Prostate gland (tissue), 2 donors: ENCODE data around the gene PDXDC1.
"Not testable (repeated sequence)": the region's sequence is repeated elsewhere in the genome, so short reads cannot be mapped to it uniquely, and the experiment has no call there.

Experiments
- CTCF ChIP-seq, 4 experiments: fragments of 200-600 bp in 2 of 4; fragments of 450-650 bp in 2 of 4; sonication (generic) in 2 of 4; IDR thresholded peaks; 1 replicate in 3 of 4; 2 replicates in 1 of 4; pipeline ENCODE4 v1.5.1; 2016 to 2019; ENCODE audit warnings: antibody characterized with exemption in 4 of 4, mild to moderate bottlenecking in 2 of 4, moderate library complexity in 2 of 4
- POLR2A ChIP-seq: fragments of 450-650 bp; IDR thresholded peaks from one replicate; pipeline ENCODE4 v1.6.1; 2016; ENCODE audit warnings: antibody characterized with exemption, mild to moderate bottlenecking

- not testable (repeated sequence) for TF ChIP-seq POLR2A; CTCF (IDR thresholded peaks at IDR 0.05)
Measured at GRCh38 chr16:15130256-15130932, 155.6 kb downstream of the PDXDC1 start.
